ENCODE data around the gene MRPL16. TPM values are rescaled to one million over a fixed set of nuclear protein-coding genes. Genes with fewer than 3 reads are reported as not detected.

MRPL16 gene
- total and polyA plus RNA-seq, 4 donors: 38.2 to 54.1 (median 40.2) TPM

DNA sequence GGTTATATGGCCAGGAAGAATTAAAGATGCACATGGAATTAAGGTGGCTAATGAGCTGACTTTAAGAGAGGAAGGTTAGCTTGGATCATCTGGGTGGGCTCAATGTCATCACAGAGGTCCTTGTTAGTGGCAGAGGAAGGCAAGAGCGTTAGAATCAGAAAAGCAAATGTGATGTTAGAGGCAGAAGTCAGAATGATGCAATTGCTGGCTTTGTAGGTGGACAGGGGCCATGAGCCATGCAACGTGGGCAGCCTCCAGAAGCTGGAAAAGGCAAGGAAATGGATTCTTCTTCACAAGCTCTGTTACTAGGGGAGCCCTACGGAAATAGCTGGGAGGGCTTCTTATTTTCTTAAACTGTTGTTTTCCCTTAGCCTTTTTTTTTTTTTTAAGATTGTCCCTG, 37.0 kb upstream of the MRPL16 start:
- ATAC-seq (ENCODE audit: insufficient read depth, low FRiP score) (no peak), DNase-seq (no peak)
- WGBS, 2 donors: 71 to 79% methylated on average over 3 of the region's 3 CpGs
- TF ChIP-seq CTCF (IDR thresholded peaks at IDR 0.05; ENCODE audit: control extremely low read depth, extremely low read depth): no peak
- Histone ChIP-seq H3K9me3 (ENCODE audit: control insufficient read depth in 4 of 4, insufficient read depth in 3 of 4, low read length in 3 of 4) (no peaks in the 10 kb centered on the region), H3K27me3 (ENCODE audit: control insufficient read depth in 3 of 3, insufficient read depth in 3 of 3, low read length in 2 of 3) (no peaks in the 10 kb centered on the region), H3K4me3 (no peak overlapping the region), H3K9ac (ENCODE audit: insufficient read depth in 1 of 2, low read length in 2 of 2) (no peak overlapping the region), H3K36me3 (ENCODE audit: control insufficient read depth in 4 of 4, insufficient read depth in 4 of 4, low read length in 4 of 4) (no peaks in the 10 kb centered on the region), H3K4me1 (ENCODE audit: control insufficient read depth in 5 of 5, insufficient read depth in 5 of 5, low read length in 5 of 5) (no peaks in the 10 kb centered on the region), H3K27ac (ENCODE audit: low read depth in 1 of 2, low read length in 1 of 2) (no peak overlapping the region)

GRCh38 chr11:59846556-59846955, 36.0 kb upstream of the MRPL16 start:
- no peaks in the 10 kb centered on the region for H3K4me1 ChIP-seq (ENCODE audit: control insufficient read depth in 5 of 5, insufficient read depth in 5 of 5, low read length in 5 of 5)
- no peak overlapping the region for H3K9ac ChIP-seq (ENCODE audit: insufficient read depth in 1 of 2, low read length in 2 of 2)
- no peaks in the 10 kb centered on the region for H3K27me3 ChIP-seq (ENCODE audit: control insufficient read depth in 3 of 3, insufficient read depth in 3 of 3, low read length in 2 of 3)
- H3K4me3 ChIP-seq: no peak overlapping the region
- no peaks in the 10 kb centered on the region for H3K36me3 ChIP-seq (ENCODE audit: control insufficient read depth in 4 of 4, insufficient read depth in 4 of 4, low read length in 4 of 4)
- H3K27ac ChIP-seq (ENCODE audit: low read depth in 1 of 2, low read length in 1 of 2): no peak overlapping the region
- WGBS, 2 donors: 74 to 86% methylated on average over 5 of the region's 5 CpGs
- ATAC-seq (ENCODE audit: insufficient read depth, low FRiP score) (no peak), DNase-seq (no peak)
- H3K9me3 ChIP-seq (ENCODE audit: control insufficient read depth in 4 of 4, insufficient read depth in 3 of 4, low read length in 3 of 4): no peaks in the 10 kb centered on the region
- no peak for TF ChIP-seq CTCF (IDR thresholded peaks at IDR 0.05; ENCODE audit: control extremely low read depth, extremely low read depth)

GRCh38 chr11:59845399-59845798, 34.8 kb upstream of the MRPL16 start, which contains the start of gene CBLIF:
TSS of gene CBLIF (minus strand) at chr11:59845499. CDS start at chr11:59845453, 46 bp downstream.
- ATAC-seq (ENCODE audit: insufficient read depth, low FRiP score): no peak

More at GRCh38 chr11:59845399-59845798, 34.8 kb upstream of the MRPL16 start, which contains the start of gene CBLIF:
- TF ChIP-seq CTCF (IDR thresholded peaks at IDR 0.05; ENCODE audit: control extremely low read depth, extremely low read depth): no peak
- Histone ChIP-seq H3K36me3 (ENCODE audit: control insufficient read depth in 4 of 4, insufficient read depth in 4 of 4, low read length in 4 of 4) (no peaks in the 10 kb centered on the region), H3K4me1 (ENCODE audit: control insufficient read depth in 5 of 5, insufficient read depth in 5 of 5, low read length in 5 of 5) (no peaks in the 10 kb centered on the region), H3K4me3 (no peak within 1 kb of the TSS), H3K27me3 (ENCODE audit: control insufficient read depth in 3 of 3, insufficient read depth in 3 of 3, low read length in 2 of 3) (no peaks in the 10 kb centered on the region), H3K9me3 (ENCODE audit: control insufficient read depth in 4 of 4, insufficient read depth in 3 of 4, low read length in 3 of 4) (no peaks in the 10 kb centered on the region), H3K9ac (ENCODE audit: insufficient read depth in 1 of 2, low read length in 2 of 2) (no peak within 1 kb of the TSS), H3K27ac (ENCODE audit: low read depth in 1 of 2, low read length in 1 of 2) (no peak within 1 kb of the TSS)
- 74 to 85% methylated on average over 4 of the region's 4 CpGs for WGBS, 2 donors
- no peak for DNase-seq

All from lung (tissue), 12 donors.